ENCODE results near the gene GPN1. TPM values are rescaled to one million over a fixed set of nuclear protein-coding genes. Genes with fewer than 3 reads are reported as not detected.

The GPN1 gene
- total and polyA plus RNA-seq, 2 experiments from 2014 or later = 23.7 to 40.3 TPM

DNA sequence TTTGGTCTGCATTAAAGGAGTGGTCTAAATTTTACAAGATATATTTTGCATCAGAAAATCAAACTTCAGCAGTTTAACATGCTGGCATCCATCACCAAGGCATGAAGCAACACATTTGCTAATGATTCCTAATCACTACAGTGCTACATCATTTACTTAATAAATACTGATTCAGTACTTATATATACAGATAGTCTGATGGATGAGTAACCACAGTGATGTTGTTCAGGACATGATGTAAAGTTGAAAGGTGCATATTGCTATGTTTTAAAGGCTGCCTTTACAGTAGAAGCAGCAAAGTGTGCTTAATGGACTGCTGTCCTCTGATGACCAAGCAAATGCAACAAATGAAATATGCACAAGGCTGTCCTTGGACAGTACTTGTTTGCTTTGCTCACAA is 23.5 kb downstream of the GPN1 start:
- no peak for DNase-seq (ENCODE audit: low spot score)
- Histone ChIP-seq H4K20me1 (replicated peaks; ENCODE audit: insufficient read depth) (peaks cover 7% of the 10 kb centered on the region; the same call in 1 of the 2 replicates), H3K27ac (ENCODE audit: low read depth) (no peak overlapping the region), H3K4me3 (no peak overlapping the region), H3K9me2 (ENCODE audit: insufficient read depth) (no peaks in the 10 kb centered on the region), H3F3A (replicated peaks; ENCODE audit: low read depth) (no peaks in the 10 kb centered on the region), H3K36me3 (ENCODE audit: insufficient read depth) (peaks cover 31% of the 10 kb centered on the region), H3K27me3 (ENCODE audit: insufficient read depth) (no peaks in the 10 kb centered on the region), H3K4me1 (ENCODE audit: insufficient read depth) (no peaks in the 10 kb centered on the region), H3K4me2 (no peak overlapping the region), H3K79me2 (replicated peaks; ENCODE audit: insufficient read depth) (no peaks in the 10 kb centered on the region), H2AFZ (no peak overlapping the region)
- TF ChIP-seq EZH2phosphoT487 (IDR thresholded peaks at IDR 0.05; ENCODE audit: unreplicated experiment) (no peak), ZNF331 (CRISPR knock-in tag; IDR thresholded peaks at IDR 0.05; ENCODE audit: low read depth) (no peak), POLR2AphosphoS5 (IDR thresholded peaks at IDR 0.05; ENCODE audit: low read depth) (no peak), EZH2 (IDR thresholded peaks at IDR 0.05; ENCODE audit: low read depth, unreplicated experiment) (no peak), NANOG (IDR thresholded peaks at IDR 0.05; ENCODE audit: borderline replicate concordance) (no peak), JUNB (IDR thresholded peaks at IDR 0.05; ENCODE audit: unreplicated experiment) (no peak), CREB1 (CRISPR knock-in tag; IDR thresholded peaks at IDR 0.05; ENCODE audit: low read depth) (no peak), STAT1 (IDR thresholded peaks at IDR 0.05; ENCODE audit: unreplicated experiment) (no peak), ZNF114 (CRISPR knock-in tag; IDR thresholded peaks at IDR 0.05) (no peak)
- TF ChIP-seq, protein P1, sequence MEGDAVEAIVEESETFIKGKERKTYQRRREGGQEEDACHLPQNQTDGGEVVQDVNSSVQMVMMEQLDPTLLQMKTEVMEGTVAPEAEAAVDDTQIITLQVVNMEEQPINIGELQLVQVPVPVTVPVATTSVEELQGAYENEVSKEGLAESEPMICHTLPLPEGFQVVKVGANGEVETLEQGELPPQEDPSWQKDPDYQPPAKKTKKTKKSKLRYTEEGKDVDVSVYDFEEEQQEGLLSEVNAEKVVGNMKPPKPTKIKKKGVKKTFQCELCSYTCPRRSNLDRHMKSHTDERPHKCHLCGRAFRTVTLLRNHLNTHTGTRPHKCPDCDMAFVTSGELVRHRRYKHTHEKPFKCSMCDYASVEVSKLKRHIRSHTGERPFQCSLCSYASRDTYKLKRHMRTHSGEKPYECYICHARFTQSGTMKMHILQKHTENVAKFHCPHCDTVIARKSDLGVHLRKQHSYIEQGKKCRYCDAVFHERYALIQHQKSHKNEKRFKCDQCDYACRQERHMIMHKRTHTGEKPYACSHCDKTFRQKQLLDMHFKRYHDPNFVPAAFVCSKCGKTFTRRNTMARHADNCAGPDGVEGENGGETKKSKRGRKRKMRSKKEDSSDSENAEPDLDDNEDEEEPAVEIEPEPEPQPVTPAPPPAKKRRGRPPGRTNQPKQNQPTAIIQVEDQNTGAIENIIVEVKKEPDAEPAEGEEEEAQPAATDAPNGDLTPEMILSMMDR (conservative IDR thresholded peaks at IDR 0.05; ENCODE audit: low read depth in 2 of 2) = no peak
- TF ChIP-seq, protein P2, sequence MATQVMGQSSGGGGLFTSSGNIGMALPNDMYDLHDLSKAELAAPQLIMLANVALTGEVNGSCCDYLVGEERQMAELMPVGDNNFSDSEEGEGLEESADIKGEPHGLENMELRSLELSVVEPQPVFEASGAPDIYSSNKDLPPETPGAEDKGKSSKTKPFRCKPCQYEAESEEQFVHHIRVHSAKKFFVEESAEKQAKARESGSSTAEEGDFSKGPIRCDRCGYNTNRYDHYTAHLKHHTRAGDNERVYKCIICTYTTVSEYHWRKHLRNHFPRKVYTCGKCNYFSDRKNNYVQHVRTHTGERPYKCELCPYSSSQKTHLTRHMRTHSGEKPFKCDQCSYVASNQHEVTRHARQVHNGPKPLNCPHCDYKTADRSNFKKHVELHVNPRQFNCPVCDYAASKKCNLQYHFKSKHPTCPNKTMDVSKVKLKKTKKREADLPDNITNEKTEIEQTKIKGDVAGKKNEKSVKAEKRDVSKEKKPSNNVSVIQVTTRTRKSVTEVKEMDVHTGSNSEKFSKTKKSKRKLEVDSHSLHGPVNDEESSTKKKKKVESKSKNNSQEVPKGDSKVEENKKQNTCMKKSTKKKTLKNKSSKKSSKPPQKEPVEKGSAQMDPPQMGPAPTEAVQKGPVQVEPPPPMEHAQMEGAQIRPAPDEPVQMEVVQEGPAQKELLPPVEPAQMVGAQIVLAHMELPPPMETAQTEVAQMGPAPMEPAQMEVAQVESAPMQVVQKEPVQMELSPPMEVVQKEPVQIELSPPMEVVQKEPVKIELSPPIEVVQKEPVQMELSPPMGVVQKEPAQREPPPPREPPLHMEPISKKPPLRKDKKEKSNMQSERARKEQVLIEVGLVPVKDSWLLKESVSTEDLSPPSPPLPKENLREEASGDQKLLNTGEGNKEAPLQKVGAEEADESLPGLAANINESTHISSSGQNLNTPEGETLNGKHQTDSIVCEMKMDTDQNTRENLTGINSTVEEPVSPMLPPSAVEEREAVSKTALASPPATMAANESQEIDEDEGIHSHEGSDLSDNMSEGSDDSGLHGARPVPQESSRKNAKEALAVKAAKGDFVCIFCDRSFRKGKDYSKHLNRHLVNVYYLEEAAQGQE (IDR thresholded peaks at IDR 0.05; ENCODE audit: unreplicated experiment) = no peak
- TF ChIP-seq, protein P3, sequence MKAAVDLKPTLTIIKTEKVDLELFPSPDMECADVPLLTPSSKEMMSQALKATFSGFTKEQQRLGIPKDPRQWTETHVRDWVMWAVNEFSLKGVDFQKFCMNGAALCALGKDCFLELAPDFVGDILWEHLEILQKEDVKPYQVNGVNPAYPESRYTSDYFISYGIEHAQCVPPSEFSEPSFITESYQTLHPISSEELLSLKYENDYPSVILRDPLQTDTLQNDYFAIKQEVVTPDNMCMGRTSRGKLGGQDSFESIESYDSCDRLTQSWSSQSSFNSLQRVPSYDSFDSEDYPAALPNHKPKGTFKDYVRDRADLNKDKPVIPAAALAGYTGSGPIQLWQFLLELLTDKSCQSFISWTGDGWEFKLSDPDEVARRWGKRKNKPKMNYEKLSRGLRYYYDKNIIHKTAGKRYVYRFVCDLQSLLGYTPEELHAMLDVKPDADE (IDR thresholded peaks at IDR 0.05) = no peak
- TF ChIP-seq, protein P4, sequence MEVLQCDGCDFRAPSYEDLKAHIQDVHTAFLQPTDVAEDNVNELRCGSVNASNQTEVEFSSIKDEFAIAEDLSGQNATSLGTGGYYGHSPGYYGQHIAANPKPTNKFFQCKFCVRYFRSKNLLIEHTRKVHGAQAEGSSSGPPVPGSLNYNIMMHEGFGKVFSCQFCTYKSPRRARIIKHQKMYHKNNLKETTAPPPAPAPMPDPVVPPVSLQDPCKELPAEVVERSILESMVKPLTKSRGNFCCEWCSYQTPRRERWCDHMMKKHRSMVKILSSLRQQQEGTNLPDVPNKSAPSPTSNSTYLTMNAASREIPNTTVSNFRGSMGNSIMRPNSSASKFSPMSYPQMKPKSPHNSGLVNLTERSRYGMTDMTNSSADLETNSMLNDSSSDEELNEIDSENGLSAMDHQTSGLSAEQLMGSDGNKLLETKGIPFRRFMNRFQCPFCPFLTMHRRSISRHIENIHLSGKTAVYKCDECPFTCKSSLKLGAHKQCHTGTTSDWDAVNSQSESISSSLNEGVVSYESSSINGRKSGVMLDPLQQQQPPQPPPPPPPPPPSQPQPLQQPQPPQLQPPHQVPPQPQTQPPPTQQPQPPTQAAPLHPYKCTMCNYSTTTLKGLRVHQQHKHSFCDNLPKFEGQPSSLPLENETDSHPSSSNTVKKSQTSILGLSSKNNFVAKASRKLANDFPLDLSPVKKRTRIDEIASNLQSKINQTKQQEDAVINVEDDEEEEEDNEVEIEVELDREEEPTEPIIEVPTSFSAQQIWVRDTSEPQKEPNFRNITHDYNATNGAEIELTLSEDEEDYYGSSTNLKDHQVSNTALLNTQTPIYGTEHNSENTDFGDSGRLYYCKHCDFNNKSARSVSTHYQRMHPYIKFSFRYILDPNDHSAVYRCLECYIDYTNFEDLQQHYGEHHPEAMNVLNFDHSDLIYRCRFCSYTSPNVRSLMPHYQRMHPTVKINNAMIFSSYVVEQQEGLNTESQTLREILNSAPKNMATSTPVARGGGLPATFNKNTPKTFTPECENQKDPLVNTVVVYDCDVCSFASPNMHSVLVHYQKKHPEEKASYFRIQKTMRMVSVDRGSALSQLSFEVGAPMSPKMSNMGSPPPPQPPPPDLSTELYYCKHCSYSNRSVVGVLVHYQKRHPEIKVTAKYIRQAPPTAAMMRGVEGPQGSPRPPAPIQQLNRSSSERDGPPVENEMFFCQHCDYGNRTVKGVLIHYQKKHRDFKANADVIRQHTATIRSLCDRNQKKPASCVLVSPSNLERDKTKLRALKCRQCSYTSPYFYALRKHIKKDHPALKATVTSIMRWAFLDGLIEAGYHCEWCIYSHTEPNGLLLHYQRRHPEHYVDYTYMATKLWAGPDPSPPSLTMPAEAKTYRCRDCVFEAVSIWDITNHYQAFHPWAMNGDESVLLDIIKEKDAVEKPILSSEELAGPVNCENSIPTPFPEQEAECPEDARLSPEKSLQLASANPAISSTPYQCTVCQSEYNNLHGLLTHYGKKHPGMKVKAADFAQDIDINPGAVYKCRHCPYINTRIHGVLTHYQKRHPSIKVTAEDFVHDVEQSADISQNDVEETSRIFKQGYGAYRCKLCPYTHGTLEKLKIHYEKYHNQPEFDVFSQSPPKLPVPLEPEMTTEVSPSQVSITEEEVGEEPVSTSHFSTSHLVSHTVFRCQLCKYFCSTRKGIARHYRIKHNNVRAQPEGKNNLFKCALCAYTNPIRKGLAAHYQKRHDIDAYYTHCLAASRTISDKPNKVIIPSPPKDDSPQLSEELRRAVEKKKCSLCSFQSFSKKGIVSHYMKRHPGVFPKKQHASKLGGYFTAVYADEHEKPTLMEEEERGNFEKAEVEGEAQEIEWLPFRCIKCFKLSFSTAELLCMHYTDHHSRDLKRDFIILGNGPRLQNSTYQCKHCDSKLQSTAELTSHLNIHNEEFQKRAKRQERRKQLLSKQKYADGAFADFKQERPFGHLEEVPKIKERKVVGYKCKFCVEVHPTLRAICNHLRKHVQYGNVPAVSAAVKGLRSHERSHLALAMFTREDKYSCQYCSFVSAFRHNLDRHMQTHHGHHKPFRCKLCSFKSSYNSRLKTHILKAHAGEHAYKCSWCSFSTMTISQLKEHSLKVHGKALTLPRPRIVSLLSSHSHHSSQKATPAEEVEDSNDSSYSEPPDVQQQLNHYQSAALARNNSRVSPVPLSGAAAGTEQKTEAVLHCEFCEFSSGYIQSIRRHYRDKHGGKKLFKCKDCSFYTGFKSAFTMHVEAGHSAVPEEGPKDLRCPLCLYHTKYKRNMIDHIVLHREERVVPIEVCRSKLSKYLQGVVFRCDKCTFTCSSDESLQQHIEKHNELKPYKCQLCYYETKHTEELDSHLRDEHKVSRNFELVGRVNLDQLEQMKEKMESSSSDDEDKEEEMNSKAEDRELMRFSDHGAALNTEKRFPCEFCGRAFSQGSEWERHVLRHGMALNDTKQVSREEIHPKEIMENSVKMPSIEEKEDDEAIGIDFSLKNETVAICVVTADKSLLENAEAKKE (CRISPR knock-in tag; IDR thresholded peaks at IDR 0.05) = no peak
- no peaks in the 10 kb centered on the region for H3K4me1 Mint-ChIP-seq
- no peak for ATAC-seq
- H3K27ac Mint-ChIP-seq = no peak overlapping the region
- peaks cover 61% of the 10 kb centered on the region for H3K36me3 Mint-ChIP-seq (ENCODE audit: low read depth)
- peaks cover 2% of the 10 kb centered on the region for H3K27me3 Mint-ChIP-seq (ENCODE audit: insufficient read depth, low read depth, poor library complexity)
- H3K9me3 Mint-ChIP-seq = no peaks in the 10 kb centered on the region
- H3K4me3 Mint-ChIP-seq = no peak overlapping the region

Measured in GM23338 (cell line).